Tibial artery (tissue), 4 donors: ENCODE results near the gene FXYD6.

Experiments used
- DNase-seq, 2 donors: peaks; one replicate each; pipeline ENCODE4 v3.0.0-alpha.2; 2019
- H3K27ac ChIP-seq, 2 donors: fragments of 200-600 bp; sonication (generic) in 1 of 2; 1 replicate in 1 of 2; 2 replicates in 1 of 2; pipeline ENCODE4 v1.5.1; 2018 to 2019; ENCODE audit warnings: mild to moderate bottlenecking in 1 of 2
- H3K27me3 ChIP-seq, 2 donors: fragments of 200-600 bp; sonication (generic) in 1 of 2; one replicate each; pipeline versions ENCODE4 v1.5.1 to v1.6.0; 2016 to 2019
- H3K36me3 ChIP-seq, 3 donors: fragments of 200-600 bp; sonication (generic) in 2 of 3; one replicate each; pipeline ENCODE4 v1.5.1; 2016 to 2019; ENCODE audit warnings: mild to moderate bottlenecking in 2 of 3
- H3K4me1 ChIP-seq, 4 donors: fragments of 200-600 bp; sonication (generic) in 2 of 4; 1 replicate in 3 of 4; 2 replicates in 1 of 4; pipeline ENCODE4 v1.5.1; 2016 to 2019
- H3K4me3 ChIP-seq, 2 donors: fragments of 200-600 bp; sonication (generic) in 1 of 2; 1 replicate in 1 of 2; 2 replicates in 1 of 2; pipeline ENCODE4 v1.5.1; 2018 to 2019; ENCODE audit warnings: mild to moderate bottlenecking in 2 of 2
- H3K9me3 ChIP-seq, 3 donors: fragments of 200-600 bp; sonication (generic) in 1 of 3; one replicate each; pipeline ENCODE4 v1.5.1; 2016 to 2019
- intact Hi-C: fragments of 100-400 bp; cut with DNase I; formaldehyde crosslinking; loops from one replicate; pipeline ENCODE4 v1.15.0; 2023; ENCODE audit warnings: low total_unique reads
- TF ChIP-seq, protein P1 (sequence below), 2 experiments: fragments of 200-600 bp in 1 of 2; fragments of 450-650 bp in 1 of 2; IDR thresholded peaks; one replicate each; pipeline ENCODE4 v1.5.1; 2017 to 2019; ENCODE audit warnings: antibody characterized with exemption in 2 of 2, mild to moderate bottlenecking in 1 of 2, moderate library complexity in 1 of 2

Gene FXYD6

GRCh38 chr11:117874910-117875381 is 1.5 kb downstream of the FXYD6 start:
- no peaks in the 10 kb centered on the region for H3K36me3 ChIP-seq
- H3K9me3 ChIP-seq = no peaks in the 10 kb centered on the region
- no peak overlapping the region for H3K4me3 ChIP-seq
- intact Hi-C loops = no loop called here
- TF ChIP-seq, protein P1, sequence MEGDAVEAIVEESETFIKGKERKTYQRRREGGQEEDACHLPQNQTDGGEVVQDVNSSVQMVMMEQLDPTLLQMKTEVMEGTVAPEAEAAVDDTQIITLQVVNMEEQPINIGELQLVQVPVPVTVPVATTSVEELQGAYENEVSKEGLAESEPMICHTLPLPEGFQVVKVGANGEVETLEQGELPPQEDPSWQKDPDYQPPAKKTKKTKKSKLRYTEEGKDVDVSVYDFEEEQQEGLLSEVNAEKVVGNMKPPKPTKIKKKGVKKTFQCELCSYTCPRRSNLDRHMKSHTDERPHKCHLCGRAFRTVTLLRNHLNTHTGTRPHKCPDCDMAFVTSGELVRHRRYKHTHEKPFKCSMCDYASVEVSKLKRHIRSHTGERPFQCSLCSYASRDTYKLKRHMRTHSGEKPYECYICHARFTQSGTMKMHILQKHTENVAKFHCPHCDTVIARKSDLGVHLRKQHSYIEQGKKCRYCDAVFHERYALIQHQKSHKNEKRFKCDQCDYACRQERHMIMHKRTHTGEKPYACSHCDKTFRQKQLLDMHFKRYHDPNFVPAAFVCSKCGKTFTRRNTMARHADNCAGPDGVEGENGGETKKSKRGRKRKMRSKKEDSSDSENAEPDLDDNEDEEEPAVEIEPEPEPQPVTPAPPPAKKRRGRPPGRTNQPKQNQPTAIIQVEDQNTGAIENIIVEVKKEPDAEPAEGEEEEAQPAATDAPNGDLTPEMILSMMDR (IDR thresholded peaks at IDR 0.05) = no peak
- peaks cover 0 to 21% (median 14%) of the 10 kb centered on the region in 4 donors for H3K4me1 ChIP-seq
- DNase-seq = no peak
- no peak overlapping the region for H3K27ac ChIP-seq
- peaks cover 4 to 63% of the 10 kb centered on the region in 2 donors for H3K27me3 ChIP-seq

DNA sequence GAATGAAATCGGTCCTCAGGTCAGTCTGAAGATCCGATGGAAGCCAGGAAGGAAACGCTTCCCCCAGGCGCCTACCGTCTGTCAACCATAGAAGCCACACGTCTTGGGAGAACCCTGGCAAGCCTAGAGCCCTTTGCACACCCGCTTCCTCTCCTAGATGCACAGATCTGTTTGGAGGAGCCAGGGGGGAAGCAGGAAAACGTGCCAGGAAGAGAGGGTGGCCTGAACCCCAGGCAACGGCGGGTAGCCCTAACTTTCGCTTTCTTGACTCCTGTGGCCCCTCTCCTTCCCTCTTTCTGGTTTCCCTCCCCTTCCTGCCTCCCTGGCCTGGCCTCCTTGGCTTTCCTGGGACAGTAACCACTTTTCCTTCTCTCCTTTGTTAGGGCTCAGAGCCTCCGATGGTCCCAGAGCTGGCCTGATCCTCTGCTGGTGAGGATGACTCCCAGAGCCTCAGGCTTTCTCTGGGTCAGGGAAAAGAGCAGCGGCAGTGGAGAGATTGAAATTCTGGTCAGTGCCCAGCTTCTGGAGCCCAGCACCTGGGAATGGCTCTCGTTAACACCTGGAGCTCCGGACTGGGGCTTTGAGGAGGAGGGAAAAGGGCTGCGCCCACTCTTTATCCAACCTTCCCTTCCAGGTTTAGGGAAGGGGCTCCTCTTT is 2.1 kb downstream of the FXYD6 start:
- Histone ChIP-seq H3K27ac (no peak overlapping the region), H3K4me1 (peaks cover 0 to 24% (median 14%) of the 10 kb centered on the region in 4 donors), H3K27me3 (peaks cover 4 to 59% of the 10 kb centered on the region in 2 donors), H3K9me3 (no peaks in the 10 kb centered on the region), H3K4me3 (no peak overlapping the region), H3K36me3 (no peaks in the 10 kb centered on the region)
- DNase-seq = no peak
- intact Hi-C loops = no loop called here
- TF ChIP-seq, protein P1 (IDR thresholded peaks at IDR 0.05) = no peak

GRCh38 chr11:117873828-117874125 is 2.7 kb downstream of the FXYD6 start:
- Histone ChIP-seq H3K36me3 (no peaks in the 10 kb centered on the region), H3K4me3 (no peak overlapping the region), H3K27ac (no peak overlapping the region), H3K4me1 (peaks cover 0 to 24% (median 14%) of the 10 kb centered on the region in 4 donors), H3K27me3 (peaks cover 4 to 58% of the 10 kb centered on the region in 2 donors), H3K9me3 (no peaks in the 10 kb centered on the region)
- intact Hi-C loops = no loop called here
- TF ChIP-seq, protein P1 (IDR thresholded peaks at IDR 0.05) = no peak
- no peak for DNase-seq

DNA sequence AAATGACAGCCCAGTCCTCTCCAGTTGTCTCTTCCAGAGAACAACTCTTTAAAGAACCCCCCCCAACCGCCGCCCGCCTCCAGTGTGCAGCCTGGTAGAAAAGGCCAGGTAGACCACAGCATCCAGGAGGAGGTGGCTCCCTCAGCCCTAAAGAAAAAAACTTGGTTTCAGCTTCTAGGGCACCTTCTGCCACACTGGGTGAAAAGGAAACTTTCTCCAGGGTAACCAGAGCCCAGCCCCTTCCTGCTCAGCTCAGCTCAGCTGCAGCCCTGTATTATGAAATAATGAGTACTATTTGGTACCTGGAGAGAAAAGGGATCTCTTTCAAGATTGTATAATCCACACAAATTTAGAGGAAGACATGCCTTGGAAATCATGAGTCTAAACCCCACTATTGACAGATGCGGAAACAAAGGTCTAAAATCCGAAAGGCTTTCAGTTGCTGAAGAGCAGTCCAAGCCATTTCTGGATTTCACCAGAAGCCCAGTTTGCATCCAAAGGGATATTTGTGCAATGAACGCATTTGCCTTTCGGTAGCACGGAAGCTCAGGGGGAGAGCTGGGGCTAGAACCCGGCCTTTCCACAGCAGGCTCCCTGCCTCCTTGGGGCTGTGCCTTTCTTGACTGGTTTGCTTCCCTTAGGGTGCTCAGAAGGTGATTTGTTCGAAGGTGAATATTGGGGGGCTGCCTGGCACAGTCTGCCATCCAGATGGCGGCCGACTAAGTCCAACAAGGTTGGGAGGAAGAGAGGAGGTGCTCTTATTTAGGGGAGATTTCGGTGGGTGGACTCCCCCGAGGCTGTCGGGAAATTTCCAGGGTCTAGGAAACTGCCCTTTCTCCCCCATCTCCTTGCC is 3.3 kb downstream of the FXYD6 start:
- Histone ChIP-seq H3K36me3 (no peaks in the 10 kb centered on the region), H3K27ac (no peak overlapping the region), H3K4me1 (peaks cover 0 to 24% (median 14%) of the 10 kb centered on the region in 4 donors), H3K9me3 (no peaks in the 10 kb centered on the region), H3K27me3 (peaks cover 4 to 54% of the 10 kb centered on the region in 2 donors), H3K4me3 (no peak overlapping the region)
- intact Hi-C loops = no loop called here
- TF ChIP-seq, protein P1 (IDR thresholded peaks at IDR 0.05) = no peak
- no peak for DNase-seq

- DNase-seq = no peak
- Histone ChIP-seq H3K4me1 (peaks cover 0 to 24% (median 14%) of the 10 kb centered on the region in 4 donors), H3K27me3 (peaks cover 4 to 47% of the 10 kb centered on the region in 2 donors), H3K9me3 (no peaks in the 10 kb centered on the region), H3K4me3 (no peak overlapping the region), H3K27ac (no peak overlapping the region), H3K36me3 (no peaks in the 10 kb centered on the region)
- intact Hi-C loops = no loop called here
- TF ChIP-seq, protein P1 (IDR thresholded peaks at IDR 0.05) = no peak
Observed at GRCh38 chr11:117872420-117872961, 4.0 kb downstream of the FXYD6 start.
